HG03280 (cell line): Measurements from ENCODE around the gene POSTN.

ENCODE experiments used
- ATAC-seq: cut with Tn5 transposase; IDR thresholded peaks from one replicate; pipeline ENCODE4 v1.9.1; 2021; ENCODE audit warnings: mild to moderate bottlenecking, moderate library complexity; ENCODE audit not compliant: unreplicated experiment

The POSTN gene

GRCh38 chr13:37515226-37515625 is 83.3 kb downstream of the POSTN start:
- ATAC-seq, result no peak
